Measurements from ENCODE around the gene WDFY2. TPM values are rescaled to one million over a fixed set of nuclear protein-coding genes. Genes with fewer than 3 reads are reported as not detected.

The WDFY2 gene
- total and polyA plus RNA-seq, 2 of the 8 experiments (the other 6 are each of a cell fraction or from before 2014, with no cell fraction given): 13.9 to 29.0 TPM

GRCh38 chr13:51550151-51550550, 34.1 kb upstream of the WDFY2 start:
- no peaks in the 10 kb centered on the region for H3K23me2 ChIP-seq (ENCODE audit: low read depth, low read length)
- TF ChIP-seq JUND (IDR thresholded peaks at IDR 0.05; ENCODE audit: low read length): no peak
- no peak for TF ChIP-seq CBX5 (IDR thresholded peaks at IDR 0.05; ENCODE audit: low read depth, low read length)
- TF ChIP-seq POU5F1 (IDR thresholded peaks at IDR 0.05; ENCODE audit: low read depth, low read length): no peak
- no peak for TF ChIP-seq SIRT6 (IDR thresholded peaks at IDR 0.05; ENCODE audit: low read length)
- TF ChIP-seq RBBP5 (IDR thresholded peaks at IDR 0.05; ENCODE audit: borderline replicate concordance, low read depth, low read length): no peak
- no peak for TF ChIP-seq MAX (IDR thresholded peaks at IDR 0.05)
- TF ChIP-seq JUN (IDR thresholded peaks at IDR 0.05; ENCODE audit: low read depth, low read length): no peak
- TF ChIP-seq ZNF274 (IDR thresholded peaks at IDR 0.05; ENCODE audit: borderline replicate concordance, extremely low read depth, low read length): no peak
- no peak for TF ChIP-seq SP4 (IDR thresholded peaks at IDR 0.05; ENCODE audit: low read length)
- no peak for TF ChIP-seq KDM4A (IDR thresholded peaks at IDR 0.05; ENCODE audit: low read depth, low read length, severe bottlenecking)
- TF ChIP-seq CHD1 (IDR thresholded peaks at IDR 0.05; ENCODE audit: low read depth, low read length): no peak
- no peak for TF ChIP-seq CBX8 (IDR thresholded peaks at IDR 0.05; ENCODE audit: borderline replicate concordance, low read depth, low read length)
- no peak for TF ChIP-seq HDAC6 (IDR thresholded peaks at IDR 0.05; ENCODE audit: low read depth, low read length)
- no peaks in the 10 kb centered on the region for H3K9me3 ChIP-seq (ENCODE audit: insufficient read depth in 2 of 2, low read depth in 1 of 2, low read length in 1 of 2)
- no peak overlapping the region for H4K5ac ChIP-seq (ENCODE audit: insufficient read length, low read depth, low read length)
- H3K4me1 ChIP-seq (replicated peaks in 1 of 4; ENCODE audit: control insufficient read depth in 3 of 4, insufficient read depth in 4 of 4, low read length in 3 of 4): peaks cover 0 to 6% (median 2%) of the 10 kb centered on the region in 4 experiments; a peak in 3 of 7 replicates
- no peak overlapping the region for H3K27ac ChIP-seq (ENCODE audit: low read depth, low read length)
- H2AFZ ChIP-seq (ENCODE audit: low read length): no peak overlapping the region
- no peak for DNase-seq (ENCODE audit: low read depth in 1 of 2, low spot score in 2 of 2)
- no peak overlapping the region for H3K4ac ChIP-seq (replicated peaks; ENCODE audit: insufficient read length, low read depth, low read length)
- H4K20me1 ChIP-seq (replicated peaks in 1 of 2; ENCODE audit: control insufficient read depth in 1 of 2, insufficient read depth in 2 of 2, low read length in 2 of 2): no peaks in the 10 kb centered on the region
- 90% methylated on average over 1 of the region's 1 CpG; no CpG with 5 or more reads in 1 of the 2 experiments for WGBS, 2 experiments (ENCODE audit: extremely low coverage in 1 of 2, insufficient coverage in 1 of 2, insufficient read length in 1 of 2, insufficient replicate concordance in 2 of 2, low coverage in 1 of 2, low lambda C conversion rate in 2 of 2, missing lambda C conversion rate in 1 of 2)
- H3K79me2 ChIP-seq (ENCODE audit: control insufficient read depth in 1 of 2, insufficient read depth in 2 of 2, low read length in 2 of 2): no peaks in the 10 kb centered on the region
- no peak overlapping the region for H2BK20ac ChIP-seq (ENCODE audit: low read length)
- H2BK120ac ChIP-seq (replicated peaks; ENCODE audit: low read depth, low read length): no peak overlapping the region
- no peak overlapping the region for H2BK12ac ChIP-seq (ENCODE audit: low read depth, low read length)
- no peak overlapping the region for H3K9ac ChIP-seq (replicated peaks in 1 of 4; ENCODE audit: extremely low read depth in 1 of 4, low read depth in 3 of 4, low read length in 3 of 4)
- H4K8ac ChIP-seq (ENCODE audit: extremely low read depth, insufficient read depth, low read length): no peak overlapping the region
- H2BK15ac ChIP-seq (ENCODE audit: low read length): no peak overlapping the region
- H3K36me3 ChIP-seq (ENCODE audit: control insufficient read depth in 2 of 4, insufficient read depth in 4 of 4, low read length in 3 of 4): no peaks in the 10 kb centered on the region
- H3K27me3 ChIP-seq (replicated peaks in 1 of 4; ENCODE audit: control insufficient read depth in 3 of 4, extremely low read depth in 1 of 4, insufficient read depth in 3 of 4, low read length in 3 of 4): no peaks in the 10 kb centered on the region
- ChIA-PET POLR2A (ENCODE audit: partially characterized antibody) (no interaction called here), CTCF (ENCODE audit: partially characterized antibody) (interaction anchor here (0.9 kb wide), 1 partner anchor 107 kb away, joined by 3 read pairs; no protein-coding TSS in a partner anchor)
- H2AK5ac ChIP-seq (ENCODE audit: low read depth, low read length): no peak overlapping the region
- H4K91ac ChIP-seq (replicated peaks; ENCODE audit: insufficient read length, low read length): no peak overlapping the region
- no peak overlapping the region for H2BK5ac ChIP-seq (ENCODE audit: low read depth, low read length)
- no peak for FAIRE-seq
- H3K23ac ChIP-seq (ENCODE audit: insufficient read length): no peak overlapping the region
- H3K4me2 ChIP-seq (ENCODE audit: insufficient read depth in 1 of 2, low read depth in 2 of 2, low read length in 2 of 2): no peak overlapping the region
- H3K14ac ChIP-seq (ENCODE audit: insufficient read length): no peak overlapping the region
- H3K18ac ChIP-seq (ENCODE audit: extremely low read depth, low read length): no peak overlapping the region
- no peak overlapping the region for H3K4me3 ChIP-seq (ENCODE audit: extremely low read depth in 1 of 4, insufficient read depth in 2 of 4, low read depth in 3 of 4, low read length in 4 of 4)
- H3K79me1 ChIP-seq (ENCODE audit: low read depth, low read length): no peaks in the 10 kb centered on the region
- H3K56ac ChIP-seq (replicated peaks; ENCODE audit: insufficient read length, low read depth, low read length): no peak overlapping the region

Data from H1 (cell line).